GM12891 (cell line): ENCODE measurements around the gene DZIP1L.

ENCODE experiments used
- PAX5 ChIP-seq: IDR thresholded peaks from 2 replicates; pipeline ENCODE4 v1.6.1; 2011; ENCODE audit warnings: low read length, moderate library complexity, mild to moderate bottlenecking; ENCODE audit not compliant: insufficient read depth, severe bottlenecking
- POLR2A ChIP-seq: IDR thresholded peaks from 2 replicates; pipeline ENCODE4 v1.6.1; 2011; ENCODE audit warnings: low read depth, low read length, control low read depth
- POLR2AphosphoS5 ChIP-seq: IDR thresholded peaks from 2 replicates; pipeline ENCODE4 v1.6.1; 2011; ENCODE audit warnings: low read depth, low read length, control low read depth

DNA sequence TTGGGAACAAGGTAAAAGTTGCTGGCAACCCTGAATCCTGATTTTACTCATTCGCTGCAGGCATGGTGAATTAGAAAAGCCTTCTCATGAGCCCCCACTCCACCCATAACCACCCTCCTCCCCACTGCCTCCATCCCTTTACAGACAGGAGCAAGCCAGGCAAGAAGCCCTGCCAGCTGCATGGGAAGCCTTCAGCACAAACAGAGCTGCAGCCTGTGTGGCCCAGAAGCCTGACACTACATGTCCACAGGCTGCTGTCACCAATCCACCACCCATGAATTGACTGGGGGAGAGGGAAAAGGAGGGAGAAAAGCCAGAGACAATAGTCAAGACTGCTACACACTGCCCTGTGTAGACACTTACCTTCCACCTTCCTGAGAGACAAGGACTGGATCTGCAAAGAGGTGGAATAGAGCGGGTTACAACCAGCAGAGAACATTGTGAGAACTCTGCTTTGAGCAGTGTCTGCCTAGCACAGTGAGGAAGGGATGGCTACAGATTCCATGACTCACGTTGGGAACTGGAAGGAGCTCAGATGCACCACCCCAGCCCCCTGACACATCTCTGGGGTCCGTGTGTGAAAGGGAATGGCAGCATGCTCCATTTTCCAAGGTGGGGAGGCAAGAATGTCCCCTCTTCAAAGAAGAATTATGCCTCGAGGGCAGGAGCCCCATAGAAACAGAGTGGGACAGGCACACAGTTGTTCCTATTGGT is 33.9 kb downstream of the DZIP1L start:
- TF ChIP-seq POLR2A (no peak), POLR2AphosphoS5 (no peak), PAX5 (no peak)
